Activated CD4-positive, alpha-beta T cell treated with anti-CD3 and anti-CD28 coated beads, Interleukin-2, amount 50 U/mL, for 4 hours (primary cell): ENCODE measurements around the gene HOXC10.

Experiments
- DNase-seq, 2 experiments: peaks; one replicate each; pipeline ENCODE4 v3.0.0-alpha.2; 2020

Gene HOXC10

DNA sequence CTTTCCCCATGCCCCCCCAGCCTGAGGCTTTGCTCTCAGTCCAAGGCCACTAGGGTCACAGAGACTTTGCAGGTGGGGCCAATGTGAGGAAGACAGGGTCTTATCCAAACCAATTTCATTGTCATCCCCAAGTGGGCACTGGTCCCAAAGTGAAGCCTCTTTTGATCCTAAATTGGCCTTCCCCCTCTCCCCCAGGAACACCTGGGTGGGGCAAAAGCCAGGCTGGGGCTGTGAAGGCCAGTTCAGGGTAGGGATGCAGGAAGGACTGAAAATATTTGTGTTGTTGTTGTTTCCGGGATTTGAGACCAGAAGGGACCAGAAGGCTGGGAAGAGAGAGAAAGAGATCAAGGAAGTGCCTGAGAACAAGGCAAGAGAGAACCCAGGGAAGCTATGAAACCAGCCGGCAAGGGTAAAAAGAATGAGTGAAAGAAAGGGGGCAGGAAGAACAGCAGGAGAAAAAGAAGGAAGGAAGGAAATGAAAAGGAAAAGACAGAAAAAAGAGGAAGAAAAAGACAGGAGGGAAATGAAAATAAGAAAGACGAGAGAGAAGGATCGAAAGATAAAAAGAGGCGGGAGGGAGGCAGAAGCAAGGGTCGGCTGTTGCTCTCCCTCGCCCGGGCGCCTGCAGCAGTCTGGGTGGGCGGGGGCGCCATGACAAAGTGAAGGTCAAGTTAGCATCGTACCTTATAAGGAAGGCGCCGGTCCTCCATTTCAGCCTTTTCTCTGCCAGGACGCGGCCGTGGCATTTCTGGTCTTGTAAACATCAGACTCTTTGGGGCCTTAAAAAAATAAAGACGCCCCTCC lies 19.5 kb upstream of the HOXC10 start:
- no peak for DNase-seq

DNA sequence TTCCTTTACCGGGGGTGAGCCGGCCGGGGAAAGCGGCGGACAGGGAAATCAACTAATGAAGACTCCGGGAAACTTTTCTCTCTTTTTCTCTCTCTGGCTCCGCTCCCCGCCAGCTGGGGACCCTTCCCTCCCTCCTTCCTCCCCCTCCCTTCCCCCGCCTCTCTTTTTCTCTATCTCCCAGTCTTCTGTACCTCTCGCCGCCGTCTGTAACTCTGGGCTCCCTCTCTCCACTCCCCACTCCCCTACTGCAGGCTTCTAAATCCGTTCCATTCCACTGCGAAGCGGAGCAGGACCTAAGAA lies 18.9 kb upstream of the HOXC10 start:
- no peak for DNase-seq

DNA sequence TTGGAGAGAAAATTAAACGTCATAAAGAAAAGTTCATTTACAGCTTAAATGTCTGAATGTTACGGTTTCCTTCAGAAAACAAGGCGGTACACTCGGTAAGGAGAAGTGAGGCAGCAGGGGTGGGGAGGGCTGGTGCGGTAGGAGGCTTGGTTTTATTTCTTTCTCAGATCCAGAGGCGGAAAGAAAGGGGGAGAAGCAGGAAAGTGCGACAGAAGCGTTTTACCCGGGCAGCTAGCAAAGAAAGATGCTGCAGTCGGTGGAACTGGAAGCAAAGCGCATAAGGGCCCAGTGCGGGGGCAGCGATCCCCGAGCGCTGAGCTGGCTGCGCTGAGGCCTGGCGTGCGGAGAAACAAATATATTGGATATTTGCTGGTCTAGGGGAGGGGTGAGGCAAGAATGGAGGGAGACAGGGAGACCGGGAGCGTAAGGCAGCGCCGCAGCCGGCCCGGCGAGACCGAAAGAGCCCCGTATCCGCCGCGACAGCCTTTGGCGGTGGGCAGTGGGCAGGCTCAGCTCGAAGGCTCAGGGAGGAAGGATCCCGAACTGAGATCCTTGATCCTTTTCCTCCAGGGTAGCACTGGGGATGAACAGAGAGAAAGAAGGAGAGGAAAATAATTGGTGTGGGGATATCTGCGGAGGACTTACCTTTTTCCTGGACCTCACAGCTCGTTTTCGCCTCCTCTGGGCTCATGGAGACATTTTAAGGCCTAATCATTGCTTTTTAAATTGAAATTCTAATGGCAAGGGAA lies 18.4 kb upstream of the HOXC10 start:
- no peak for DNase-seq

DNA sequence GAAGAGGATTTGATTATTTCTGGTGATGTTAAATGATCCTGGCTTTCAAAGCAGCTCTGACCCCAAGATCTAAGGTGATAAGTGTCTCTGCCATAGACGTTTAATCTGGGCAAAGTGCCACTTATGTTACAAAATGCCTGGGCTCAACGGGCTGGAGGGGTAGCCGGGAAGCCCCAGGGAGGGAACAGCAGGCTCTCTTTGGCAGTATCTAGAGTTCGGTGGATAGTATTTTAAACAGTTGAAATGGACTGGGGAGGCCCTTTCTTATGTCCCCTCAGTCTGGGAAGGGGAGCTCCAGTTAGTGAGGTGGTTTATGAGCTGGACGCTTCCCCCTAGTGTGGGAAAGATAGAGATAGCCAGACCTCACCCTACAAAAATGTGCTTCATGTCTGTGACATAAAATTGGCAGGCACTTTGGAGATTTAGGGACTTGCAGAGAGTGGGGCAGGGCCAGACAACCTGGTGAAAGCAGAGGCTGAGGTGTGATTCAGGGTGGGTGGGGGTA lies 17.5 kb upstream of the HOXC10 start:
- no peak for DNase-seq

DNA sequence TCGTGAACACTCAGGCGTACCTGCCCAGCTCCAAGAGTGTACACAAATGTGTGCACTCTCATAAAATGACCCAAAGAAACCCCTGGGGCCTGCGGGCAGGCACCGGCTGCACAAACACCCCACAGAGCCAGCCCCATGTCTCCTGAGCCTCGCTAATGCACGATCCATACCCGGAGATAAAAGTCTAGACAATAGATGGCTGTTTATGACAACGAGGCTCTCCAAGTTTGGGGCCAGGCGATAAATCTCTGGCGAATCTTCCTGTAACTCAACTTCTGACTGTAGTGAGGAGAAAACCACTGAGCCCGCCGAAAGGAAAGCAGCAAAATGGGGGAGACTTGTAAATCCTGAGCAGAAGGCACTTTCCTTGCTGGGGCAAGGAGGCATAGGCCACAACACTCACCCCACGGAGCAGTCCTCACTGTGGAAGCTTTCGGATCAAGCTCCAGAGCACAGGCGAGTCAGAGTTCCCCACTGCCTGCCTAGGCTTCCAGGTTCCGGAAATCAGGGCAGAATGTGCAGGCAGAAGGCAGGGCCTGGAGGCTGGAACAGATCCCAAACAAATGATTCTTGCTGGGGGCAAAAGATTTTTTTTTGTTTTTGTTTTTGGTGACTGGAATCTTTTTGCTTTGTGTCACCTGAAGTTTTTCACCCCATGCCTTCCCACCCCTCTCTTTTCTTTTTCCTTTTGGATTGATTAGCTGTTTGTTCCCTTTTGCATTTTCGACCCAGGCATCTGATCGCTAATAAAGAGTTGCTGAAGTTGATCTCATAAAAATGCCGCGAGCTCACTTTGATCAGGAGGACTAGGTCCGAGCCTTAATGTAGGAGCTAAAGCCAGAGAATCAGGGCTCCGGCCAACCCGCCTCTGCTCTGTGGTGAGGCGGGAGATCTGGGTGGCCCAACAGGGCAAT lies 16.5 kb upstream of the HOXC10 start:
- no peak for DNase-seq

DNA sequence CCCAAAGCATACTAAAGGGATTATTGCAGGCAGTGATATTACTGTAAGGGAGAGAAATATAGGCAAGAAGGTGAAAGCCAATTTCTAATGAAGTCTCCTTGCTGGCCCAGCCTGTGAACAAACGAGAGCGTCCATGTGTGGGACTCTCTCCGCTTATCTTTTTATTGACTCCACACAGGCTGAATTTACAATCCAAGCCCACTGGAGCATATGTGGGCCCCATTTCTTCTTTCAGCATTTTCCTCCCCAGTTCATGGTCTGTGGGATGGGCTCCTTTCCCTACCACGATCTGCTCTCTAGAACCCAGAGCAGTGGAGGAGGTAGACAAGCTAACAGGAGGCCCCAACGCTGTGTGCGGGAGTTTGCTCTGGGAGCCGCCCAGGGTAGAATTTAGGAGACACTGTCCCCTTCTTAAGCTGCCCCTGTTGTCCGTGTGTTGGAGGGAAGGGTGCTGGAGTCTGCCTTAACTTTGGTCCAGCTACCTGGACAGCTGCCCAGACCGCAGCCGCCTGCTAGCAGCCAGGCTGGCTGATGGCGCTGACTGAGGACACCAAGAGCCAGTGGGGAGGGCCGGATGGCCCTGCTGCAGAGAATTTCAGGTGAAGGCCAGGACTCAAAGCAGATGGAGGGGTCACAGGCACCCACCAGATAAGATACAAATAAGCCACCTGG lies 15.2 kb upstream of the HOXC10 start:
- DNase-seq, result no peak

DNA sequence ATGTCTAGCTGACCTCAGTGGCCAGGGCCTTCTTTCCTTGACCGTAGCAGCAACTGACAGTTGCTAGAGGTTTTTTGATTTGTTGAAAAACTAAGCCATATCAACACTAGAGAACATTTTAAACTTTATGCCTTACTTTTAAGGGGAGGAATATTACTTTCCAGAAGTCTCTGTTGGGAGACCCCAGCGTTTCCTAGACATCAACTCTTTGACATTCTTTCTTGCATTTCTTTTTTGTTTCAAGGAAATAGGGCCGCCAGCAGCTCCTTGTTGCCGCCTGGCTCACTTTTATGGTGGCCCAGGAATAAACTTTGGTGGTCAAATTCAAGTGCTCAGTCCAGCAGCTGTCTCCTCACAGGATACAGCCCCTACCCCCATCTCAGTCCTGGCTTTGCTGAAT lies 14.5 kb upstream of the HOXC10 start:
- DNase-seq, result no peak

DNA sequence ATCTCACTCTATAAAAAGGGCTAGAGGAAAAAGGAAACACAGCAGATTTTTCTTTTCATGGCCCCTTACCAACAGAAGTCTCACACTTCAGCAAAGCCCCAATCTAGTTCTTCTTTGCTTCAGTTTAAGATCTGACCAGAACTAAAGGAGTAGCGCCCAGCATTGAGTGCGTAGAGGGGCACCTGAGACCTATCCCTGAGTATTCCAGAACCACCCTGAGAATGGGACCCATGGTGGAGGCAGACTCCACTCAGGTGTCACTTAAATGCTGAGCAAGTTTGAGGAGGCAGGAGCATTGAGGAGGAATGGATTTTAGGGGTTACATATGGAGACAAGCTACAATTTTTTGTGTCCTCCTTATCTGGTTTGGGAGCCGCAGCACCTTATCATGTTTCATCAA lies 13.8 kb upstream of the HOXC10 start:
- no peak for DNase-seq

DNA sequence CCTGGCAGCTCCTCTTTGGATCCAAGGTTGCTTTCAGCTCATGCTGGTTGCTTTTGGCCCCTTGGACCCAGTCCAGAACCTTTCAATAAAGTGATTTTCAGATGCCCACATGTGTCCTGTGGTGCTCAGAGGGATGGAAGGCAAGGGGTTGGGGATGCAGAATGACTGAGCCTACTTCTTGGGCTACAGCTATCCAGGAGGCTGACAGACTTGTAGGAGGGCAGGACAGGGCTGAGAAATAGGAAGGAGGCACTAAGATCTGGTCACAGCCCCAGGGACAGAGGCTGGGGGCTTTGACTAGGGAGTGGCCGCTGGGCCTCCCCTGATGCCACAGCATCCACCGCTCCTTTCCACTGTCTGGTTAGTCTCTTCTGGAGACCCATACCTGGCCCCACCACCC lies 13.3 kb upstream of the HOXC10 start:
- DNase-seq, result no peak

DNA sequence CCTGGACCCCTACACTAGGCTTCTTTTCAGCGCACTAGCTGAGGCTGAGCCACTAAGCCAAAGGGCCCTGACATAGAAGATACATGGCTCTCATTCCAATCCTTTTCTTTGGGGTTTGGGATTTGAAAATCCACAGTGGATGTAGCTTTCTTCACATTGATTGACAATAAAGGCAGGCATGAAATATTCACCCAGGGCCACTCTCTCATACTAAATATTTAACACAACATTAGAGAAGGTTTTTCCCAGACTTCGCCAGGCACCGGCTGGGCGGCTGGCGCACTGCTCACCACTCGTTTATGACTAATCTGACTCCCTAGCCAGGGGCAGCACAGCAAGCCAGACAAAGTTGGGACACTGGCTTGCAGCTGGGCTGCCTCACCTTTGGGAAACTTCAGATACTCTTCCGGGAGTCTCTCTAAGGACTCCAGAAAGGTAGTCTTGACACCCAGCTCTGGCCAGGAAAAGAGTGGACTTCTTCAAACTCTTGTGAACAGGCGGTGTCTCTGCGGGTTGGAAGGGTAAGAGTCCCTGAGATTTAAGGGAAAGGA lies 12.7 kb upstream of the HOXC10 start:
- DNase-seq, result no peak

DNA sequence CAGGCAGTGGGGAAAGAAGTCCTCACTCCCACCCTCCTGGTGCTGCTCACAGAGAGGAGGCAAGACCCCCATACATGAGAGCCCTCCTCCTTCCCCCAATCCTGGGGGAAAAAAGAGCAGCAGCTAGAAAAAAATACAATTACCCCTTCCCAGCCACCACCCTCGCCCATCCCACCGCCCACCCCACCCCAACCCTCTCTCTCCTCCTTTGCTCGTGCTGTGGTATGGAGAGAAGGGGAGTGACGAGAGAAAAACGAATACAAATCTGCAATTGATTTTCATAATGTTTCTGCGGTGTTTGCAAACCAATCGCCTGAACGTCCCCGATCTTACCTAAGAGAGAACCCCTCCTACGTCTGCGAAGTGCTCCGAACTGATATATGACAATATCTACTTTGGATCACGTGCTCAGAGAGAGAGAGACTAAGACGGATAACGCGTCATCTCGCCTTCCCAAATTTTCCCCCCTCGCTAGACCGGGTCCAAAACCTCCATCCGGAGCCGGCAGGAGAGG lies 12.2 kb upstream of the HOXC10 start, which contains the start of gene HOXC11:
HOXC11 (plus strand) TSS at position 405 of the 514 bp plus-strand sequence. CDS start 116 bp downstream, outside the sequence.
- DNase-seq, result no peak

DNA sequence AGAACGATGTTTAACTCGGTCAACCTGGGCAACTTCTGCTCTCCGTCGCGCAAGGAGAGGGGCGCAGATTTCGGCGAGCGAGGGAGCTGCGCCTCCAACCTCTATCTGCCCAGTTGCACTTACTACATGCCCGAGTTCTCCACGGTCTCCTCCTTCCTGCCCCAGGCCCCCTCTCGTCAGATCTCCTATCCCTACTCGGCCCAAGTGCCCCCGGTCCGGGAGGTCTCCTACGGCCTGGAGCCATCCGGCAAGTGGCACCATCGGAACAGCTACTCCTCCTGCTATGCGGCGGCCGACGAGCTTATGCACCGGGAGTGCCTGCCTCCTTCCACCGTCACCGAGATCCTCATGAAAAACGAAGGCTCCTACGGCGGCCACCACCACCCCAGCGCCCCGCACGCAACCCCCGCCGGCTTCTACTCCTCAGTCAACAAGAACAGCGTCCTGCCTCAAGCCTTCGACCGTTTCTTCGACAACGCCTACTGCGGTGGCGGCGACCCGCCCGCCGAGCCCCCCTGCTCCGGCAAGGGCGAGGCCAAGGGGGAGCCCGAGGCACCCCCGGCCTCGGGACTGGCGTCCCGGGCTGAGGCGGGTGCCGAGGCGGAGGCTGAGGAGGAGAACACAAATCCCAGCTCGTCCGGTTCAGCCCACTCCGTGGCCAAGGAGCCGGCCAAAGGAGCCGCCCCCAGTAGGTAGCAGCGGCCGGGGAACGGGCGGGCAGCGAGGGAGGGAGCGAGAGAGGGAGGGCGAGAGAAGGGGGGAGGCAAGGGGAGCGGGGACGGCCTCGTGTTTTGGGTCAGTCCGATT lies 11.5 kb upstream of the HOXC10 start:
- DNase-seq, result no peak

DNA sequence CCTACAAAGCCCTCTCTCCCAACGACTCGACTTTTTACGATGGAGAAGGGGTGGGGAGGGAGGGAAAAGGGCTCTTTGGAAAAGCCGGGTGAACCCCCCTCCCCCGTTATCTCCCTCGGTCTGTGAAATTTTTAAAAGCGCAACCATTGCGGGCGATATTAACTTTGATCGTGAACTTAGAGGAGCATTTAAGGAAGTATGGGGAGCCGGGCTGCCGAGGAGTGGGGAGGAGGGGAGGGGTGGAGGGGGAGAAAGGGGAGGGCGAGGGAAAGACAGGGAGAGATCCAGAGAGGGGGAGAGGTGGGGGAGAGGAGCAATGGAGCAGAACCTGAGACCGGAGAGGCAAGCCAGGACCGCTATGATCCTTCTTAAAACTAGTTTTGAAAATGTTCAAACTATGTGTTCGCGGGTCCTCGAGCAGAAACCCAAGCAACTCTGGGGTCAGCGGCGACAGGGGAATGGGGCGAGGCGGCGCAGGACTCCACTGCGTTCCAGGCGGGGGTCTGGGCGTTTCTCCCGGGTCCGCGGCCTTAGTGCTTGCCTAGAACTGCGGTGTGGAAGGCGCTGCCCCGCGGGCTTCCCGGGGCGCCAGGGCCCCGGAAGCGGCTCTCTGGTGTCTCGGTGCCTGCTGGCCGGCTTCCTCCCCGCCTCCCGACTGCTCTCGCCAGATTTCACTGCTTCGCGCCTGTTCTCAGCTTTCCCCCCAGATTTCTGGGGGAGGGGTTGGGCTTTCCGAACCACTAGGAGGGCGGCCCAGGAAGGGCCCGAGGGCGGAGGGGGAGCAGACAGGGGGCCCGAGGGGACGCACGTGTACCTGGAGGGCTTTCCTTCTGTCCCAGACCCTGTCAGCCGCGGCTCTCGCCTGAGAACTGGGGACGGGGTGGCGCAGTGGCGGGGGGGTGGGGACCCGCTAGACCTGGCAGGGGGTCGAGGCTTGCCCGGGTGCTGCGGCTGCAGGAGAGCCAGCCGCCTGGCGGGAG lies 10.6 kb upstream of the HOXC10 start, which contains the start of gene HOTAIR:
HOTAIR (minus strand) TSS at position 871 of the 980 bp plus-strand sequence.
- no peak for DNase-seq

DNA sequence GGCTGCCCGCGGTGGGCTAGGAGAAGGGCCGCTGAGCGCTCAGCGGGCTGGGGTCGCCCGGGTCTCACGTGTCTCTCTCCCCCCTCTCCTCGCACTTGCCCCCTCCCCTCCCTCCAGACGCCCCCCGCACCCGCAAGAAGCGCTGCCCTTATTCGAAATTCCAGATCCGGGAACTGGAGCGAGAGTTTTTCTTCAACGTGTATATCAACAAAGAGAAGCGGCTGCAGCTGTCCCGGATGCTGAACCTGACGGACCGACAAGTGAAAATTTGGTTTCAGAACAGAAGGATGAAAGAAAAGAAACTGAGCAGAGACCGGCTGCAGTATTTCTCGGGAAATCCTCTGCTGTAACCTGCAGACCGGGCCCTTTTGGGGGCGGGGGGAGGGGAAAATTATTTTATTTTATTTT lies 9.9 kb upstream of the HOXC10 start:
- DNase-seq, result no peak

DNA sequence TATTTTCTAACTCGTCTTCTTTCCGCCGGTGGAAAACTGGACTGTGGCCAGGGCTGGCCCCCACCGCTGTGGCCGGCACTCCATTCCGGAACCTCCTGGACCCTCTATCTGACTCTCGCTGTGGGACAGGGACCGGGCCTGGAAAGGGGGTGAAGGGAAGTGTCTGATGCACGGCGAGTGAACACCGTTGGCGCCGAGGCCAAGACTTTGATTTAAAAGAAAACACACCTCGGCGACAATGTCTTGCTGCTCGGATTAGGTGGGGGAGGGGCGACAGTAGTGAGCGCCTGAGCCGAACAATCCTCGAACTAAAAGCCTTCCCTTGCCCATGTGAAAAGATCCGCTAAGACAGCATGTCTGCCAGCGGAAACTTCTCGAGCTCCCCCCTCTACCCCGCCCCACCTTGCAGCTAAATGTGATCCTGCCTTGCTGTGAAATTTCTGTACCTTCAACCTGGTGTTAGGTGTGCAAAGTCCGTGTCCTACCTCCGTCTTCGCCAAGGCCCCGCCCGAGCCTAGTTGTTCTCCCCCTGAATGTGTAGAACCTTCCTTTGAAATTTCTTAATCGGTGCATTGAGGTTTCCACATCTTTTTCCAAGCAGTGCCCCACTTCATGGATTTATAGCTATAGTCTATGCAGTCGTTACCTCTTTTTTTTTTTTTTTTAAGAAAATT lies 9.3 kb upstream of the HOXC10 start:
- DNase-seq, result no peak

DNA sequence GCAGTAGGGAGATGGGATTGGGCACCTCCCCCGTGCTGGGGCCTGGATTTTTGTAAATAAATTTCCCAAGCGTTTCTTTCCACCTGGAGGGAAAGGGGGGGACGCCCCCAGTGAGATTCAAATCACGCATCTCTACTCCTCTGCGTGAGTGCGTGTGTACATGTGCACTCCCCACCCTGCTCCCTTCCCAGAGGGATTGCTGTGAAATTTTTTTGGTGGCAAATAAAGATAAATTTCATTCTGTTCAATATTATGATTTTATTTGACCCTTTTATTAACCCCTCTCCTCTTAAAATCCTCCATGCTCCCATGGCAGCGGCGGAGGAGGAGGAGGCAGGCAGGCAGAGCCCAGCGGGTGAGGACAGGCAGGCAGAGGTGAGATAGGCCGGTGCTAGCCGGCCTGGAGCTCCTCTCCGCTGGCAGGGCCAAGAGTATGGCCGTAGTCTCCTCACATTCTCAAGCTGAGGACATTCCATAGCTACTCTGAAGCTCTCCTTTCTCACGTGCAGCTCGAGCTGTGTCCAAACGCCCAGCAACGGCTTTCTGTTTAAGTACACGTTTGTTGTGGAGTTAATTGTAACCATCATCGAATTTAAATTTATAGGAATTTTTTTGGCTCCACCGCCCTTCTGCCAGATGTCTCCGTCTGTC lies 8.6 kb upstream of the HOXC10 start:
- no peak for DNase-seq

DNA sequence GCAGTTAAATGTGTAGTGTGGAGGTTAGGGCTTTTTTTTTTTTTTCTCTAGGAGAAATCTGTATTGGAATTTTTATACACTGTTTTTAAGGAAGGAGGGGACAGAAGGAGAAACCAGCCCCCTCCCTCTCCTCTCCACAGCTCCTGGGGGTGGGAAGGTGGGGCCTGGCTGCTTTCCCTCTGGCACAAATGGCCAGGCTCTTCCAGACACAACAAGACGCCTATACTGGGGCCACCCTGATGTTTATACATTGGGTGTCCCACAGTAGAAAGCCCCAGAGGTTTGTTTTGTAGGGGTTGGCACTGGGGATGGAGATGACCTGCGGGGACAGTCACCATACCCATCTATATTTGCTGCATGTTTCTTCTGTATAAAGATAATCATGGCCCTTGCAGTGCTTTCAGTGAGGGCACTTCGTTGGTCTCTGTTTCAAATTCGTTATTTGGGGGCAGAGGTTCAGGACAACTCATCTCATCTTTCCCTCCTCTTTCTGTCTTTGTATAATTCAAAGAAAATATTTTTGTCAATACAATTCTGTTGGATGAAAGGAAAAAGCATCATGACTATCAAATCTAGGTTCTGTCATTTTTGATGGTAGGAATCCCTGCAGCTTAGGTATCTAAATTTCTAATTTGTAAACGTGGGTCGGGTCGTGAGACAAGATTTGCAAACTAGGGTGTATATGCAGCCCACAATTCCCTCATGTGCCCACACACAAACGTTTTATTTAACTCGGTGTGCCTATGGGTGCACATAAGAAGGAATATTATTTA lies 7.9 kb upstream of the HOXC10 start:
- DNase-seq, result no peak
